Measurements from ENCODE around the gene ELN.
"Not testable (repeated sequence)": the region's sequence is repeated elsewhere in the genome, so short reads cannot be mapped to it uniquely, and the experiment has no call there.

Gene ELN

GRCh38 chr7:74042746-74043522 lies 15.0 kb downstream of the ELN start:
- DNase-seq (ENCODE audit: low read depth): no peak

GRCh38 chr7:74043523-74043951 lies 15.6 kb downstream of the ELN start:
- DNase-seq (ENCODE audit: low read depth): no peak

- DNase-seq (ENCODE audit: low read depth): no peak
These were observed 16.7 kb downstream of the ELN start for GRCh38 chr7:74044366-74045350.

GRCh38 chr7:74046581-74046980 lies 18.6 kb downstream of the ELN start:
- not testable (repeated sequence) for DNase-seq (ENCODE audit: low read depth)

- no peak for DNase-seq (ENCODE audit: low read depth)
These were observed 19.9 kb downstream of the ELN start for GRCh38 chr7:74047804-74048380.

GRCh38 chr7:74048999-74049599 lies 21.1 kb downstream of the ELN start:
- DNase-seq (ENCODE audit: low read depth): no peak

- no peak for DNase-seq (ENCODE audit: low read depth)
These were observed 22.2 kb downstream of the ELN start for GRCh38 chr7:74049997-74050798.

GRCh38 chr7:74051193-74051592 lies 23.2 kb downstream of the ELN start:
- DNase-seq (ENCODE audit: low read depth): no peak

- DNase-seq (ENCODE audit: low read depth): no peak
These were observed 23.8 kb downstream of the ELN start for GRCh38 chr7:74051629-74052410.

GRCh38 chr7:74052628-74053027 lies 24.7 kb downstream of the ELN start:
- DNase-seq (ENCODE audit: low read depth): no peak

- no peak for DNase-seq (ENCODE audit: low read depth)
These were observed 25.7 kb downstream of the ELN start for GRCh38 chr7:74053589-74054186.

GRCh38 chr7:74056096-74056915 lies 28.3 kb downstream of the ELN start:
- DNase-seq (ENCODE audit: low read depth): no peak

- DNase-seq (ENCODE audit: low read depth): no peak
These were observed 29.4 kb downstream of the ELN start for GRCh38 chr7:74057216-74057925.

GRCh38 chr7:74057987-74058386 lies 30.0 kb downstream of the ELN start:
- no peak for DNase-seq (ENCODE audit: low read depth)

GRCh38 chr7:74058486-74058885 lies 30.5 kb downstream of the ELN start:
- no peak for DNase-seq (ENCODE audit: low read depth)

GRCh38 chr7:74059037-74059436 lies 31.1 kb downstream of the ELN start:
- no peak for DNase-seq (ENCODE audit: low read depth)

GRCh38 chr7:74059681-74060588 lies 32.0 kb downstream of the ELN start:
- DNase-seq (ENCODE audit: low read depth): no peak
